Skeletal muscle cell (primary cell): ENCODE results near the gene PHLDB2.

Source experiments
- DNase-seq: peaks from one replicate; pipeline ENCODE4 v3.0.0-alpha.2; 2010; ENCODE audit warnings: low read depth
- H3K4me3 ChIP-seq: 2 replicates; pipeline ENCODE4 v1.5.1; 2011; ENCODE audit warnings: low read depth, mild to moderate bottlenecking, control low read depth, low read length, moderate library complexity

The PHLDB2 gene

DNA sequence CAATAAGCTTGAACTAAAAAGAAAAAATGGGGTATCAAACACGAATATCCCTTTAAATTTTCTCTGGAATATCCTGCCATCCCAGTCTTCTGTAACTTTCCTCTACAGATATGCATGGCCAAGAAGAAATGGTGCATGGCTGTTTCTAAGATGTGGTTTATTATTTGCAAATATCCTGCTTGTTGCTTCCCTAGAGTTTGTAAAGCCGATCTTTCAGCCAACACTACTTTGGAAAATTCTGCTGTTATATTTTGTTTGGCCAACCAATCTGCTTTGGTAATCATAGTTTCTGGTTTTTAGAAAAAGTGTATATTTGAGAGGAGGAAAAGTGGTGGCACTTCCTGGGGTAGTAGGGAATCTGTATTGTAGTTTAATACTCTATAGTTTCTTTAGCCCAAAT, 13.9 kb downstream of the PHLDB2 start:
- DNase-seq: no peak

DNA sequence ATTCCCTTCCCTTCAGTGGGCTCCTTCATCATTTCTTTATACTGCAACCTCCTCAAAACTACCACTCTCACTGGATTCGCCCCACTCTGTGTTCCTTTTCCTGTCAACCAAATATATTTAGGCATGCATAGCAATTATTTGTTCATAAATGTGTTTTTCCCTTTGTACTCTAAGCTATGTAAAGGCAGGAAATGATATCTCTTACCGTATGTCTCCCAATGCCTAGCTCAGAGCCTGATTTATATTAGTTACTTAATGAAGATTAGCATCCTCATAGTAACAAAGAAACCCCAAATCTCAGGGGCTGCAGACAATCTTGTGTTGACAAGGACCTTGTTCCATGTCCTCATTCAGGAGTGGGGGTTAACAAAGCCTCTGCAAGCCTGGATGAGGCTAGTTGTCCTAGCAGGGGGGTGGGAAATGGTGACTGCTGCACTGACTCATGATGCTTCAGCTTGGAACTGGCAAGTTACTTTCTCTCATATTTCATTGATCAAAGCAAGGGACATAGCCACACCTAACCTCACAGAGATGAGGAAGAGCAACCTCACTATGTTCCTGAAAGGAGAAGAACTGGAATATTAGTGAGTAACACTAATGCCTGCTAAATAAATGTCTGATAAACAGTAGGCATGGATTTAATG, 15.2 kb downstream of the PHLDB2 start:
- H3K4me3 ChIP-seq: no peak overlapping the region
- no peak for DNase-seq

More for the DNA sequence above, 13.9 kb downstream of the PHLDB2 start:
- no peak overlapping the region for H3K4me3 ChIP-seq

DNA sequence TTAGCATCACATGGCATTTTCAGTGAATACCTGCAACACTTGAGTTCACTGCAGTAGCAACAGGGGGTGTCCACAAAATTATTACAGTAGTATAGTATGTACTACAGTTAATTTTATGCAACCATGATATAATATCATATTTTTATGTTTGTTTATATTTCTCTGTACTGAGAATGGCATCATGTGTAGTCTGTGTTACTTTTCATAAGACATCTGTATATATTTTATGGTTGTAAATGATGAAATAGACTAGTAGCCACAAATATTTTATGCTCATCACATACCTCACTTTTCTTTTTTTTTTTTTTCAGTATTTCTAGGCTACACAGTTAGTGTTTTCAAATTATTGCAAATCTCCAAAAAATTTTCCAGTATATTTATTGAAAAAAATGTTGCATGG, 22.4 kb downstream of the PHLDB2 start:
- no peak for DNase-seq
- H3K4me3 ChIP-seq: no peak overlapping the region

DNA sequence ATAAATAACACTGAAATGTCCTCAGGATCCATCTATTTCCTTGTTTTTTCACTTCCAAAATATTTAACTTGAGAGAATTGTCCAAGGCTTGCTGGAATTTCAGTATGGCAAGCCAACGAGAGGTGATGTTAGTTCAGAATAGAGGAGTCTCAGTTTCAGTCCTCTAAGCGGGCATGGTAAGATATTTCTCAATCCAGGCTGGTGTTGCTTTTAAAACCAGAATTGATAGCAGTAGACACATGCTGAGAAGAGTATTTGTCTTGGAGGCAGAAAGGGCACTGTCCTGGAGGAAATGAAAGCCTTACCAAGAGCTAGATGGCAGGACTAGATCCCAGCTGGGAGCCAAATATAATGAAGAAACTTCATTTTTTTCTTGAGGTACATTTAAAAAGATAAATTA, 23.1 kb downstream of the PHLDB2 start:
- DNase-seq: no peak
- H3K4me3 ChIP-seq: no peak overlapping the region

DNA sequence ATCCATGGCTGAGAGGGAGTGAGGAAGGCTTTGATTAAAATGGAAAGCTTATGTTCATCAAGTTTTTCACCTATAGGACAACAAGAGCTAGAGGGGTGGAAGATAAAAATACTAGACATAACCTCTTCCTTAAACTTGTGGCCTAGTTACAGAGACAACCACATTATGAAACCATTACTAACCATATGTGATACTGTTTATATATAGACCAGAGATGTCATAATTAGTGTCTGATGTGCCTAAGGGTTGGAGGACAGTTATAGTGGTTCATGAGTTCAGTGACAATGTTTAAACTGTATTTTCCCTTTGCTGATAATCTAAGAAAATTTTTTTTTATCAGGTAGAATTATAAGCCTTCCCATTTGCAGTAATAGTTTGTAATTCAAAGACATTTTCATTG, 23.7 kb downstream of the PHLDB2 start:
- no peak overlapping the region for H3K4me3 ChIP-seq
- DNase-seq: no peak

DNA sequence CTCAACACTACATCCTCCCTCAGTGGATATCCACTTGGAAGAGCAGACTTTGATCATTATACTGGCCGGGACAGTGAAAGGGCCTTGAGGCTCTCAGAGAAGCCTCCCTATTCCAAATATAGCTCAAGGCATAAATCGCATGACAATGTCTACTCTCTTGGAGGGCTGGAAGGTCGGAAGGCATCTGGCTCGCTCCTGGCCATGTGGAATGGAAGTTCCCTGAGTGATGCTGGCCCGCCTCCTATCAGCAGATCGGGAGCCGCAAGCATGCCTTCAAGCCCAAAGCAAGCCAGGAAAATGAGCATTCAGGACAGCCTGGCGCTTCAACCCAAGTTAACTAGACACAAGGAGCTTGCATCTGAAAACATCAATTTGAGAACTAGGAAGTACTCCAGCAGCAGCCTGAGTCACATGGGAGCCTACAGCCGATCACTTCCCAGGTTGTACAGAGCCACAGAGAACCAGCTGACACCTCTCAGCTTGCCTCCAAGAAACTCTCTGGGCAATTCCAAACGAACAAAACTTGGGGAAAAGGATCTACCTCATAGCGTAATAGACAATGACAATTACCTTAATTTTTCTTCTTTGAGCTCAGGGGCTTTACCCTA, 25.4 kb downstream of the PHLDB2 start:
- H3K4me3 ChIP-seq: no peak overlapping the region
- no peak for DNase-seq

DNA sequence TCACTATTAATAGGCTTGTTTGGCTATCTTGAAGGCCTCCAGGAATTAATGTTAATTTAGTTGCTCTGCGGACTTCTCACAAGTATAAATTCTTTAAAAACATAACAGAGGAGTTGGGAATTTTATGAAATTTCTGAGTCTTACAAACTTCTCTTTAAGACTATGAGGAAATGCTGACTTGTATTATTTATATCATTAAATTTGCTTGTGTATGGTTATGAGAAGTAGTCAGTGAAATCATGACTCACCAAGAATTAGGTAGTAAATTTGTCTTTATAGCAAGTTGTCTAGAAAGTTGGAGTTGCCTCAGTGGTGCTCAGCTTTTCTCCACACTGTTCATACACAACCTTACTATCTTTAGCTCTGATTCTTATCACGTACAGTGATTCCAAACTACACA, 26.5 kb downstream of the PHLDB2 start:
- no peak overlapping the region for H3K4me3 ChIP-seq
- DNase-seq: no peak

DNA sequence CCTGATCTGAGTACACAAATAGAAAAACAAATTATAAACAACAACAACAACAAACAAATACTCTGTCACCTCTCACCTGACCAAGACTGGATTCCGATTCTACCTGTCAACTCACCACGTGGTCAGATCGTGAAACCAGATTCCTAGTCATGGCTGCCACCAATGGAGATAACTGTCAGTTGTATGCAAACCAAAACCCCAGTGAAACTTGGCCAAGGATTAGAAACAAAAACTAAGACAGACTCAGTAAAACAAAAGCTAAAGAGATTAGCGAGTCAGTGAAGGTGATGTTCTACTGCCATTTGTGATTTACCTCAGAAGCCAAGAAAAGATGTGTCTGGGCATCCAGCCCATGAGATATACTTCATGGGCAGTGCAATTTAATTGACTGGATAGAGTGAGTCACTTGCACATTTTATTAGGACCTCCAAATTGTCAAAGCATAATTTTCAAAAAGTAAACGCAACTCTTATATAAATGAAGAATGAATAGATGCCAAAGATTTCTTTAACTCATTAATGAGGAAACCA, 31.1 kb downstream of the PHLDB2 start:
- DNase-seq: no peak
- no peak overlapping the region for H3K4me3 ChIP-seq

DNA sequence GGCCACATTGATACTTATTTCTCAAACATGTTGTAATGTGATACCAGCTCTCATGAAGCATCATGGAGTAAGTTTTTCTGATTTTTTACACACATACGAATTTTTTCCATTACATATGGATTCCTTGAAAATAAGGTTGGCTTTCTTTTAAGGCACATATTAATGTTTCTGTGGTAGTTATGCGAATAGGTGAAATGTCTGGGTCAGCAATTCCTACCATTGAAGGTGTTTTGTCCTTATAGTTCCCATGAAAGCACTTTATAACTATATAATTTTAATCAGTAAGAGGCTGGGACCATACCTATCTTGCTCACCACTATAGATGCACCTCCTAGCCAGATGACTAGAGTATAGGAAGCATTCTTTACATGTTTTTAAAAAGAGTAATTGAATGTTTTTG, 33.0 kb downstream of the PHLDB2 start:
- DNase-seq: no peak
- H3K4me3 ChIP-seq: no peak overlapping the region

DNA sequence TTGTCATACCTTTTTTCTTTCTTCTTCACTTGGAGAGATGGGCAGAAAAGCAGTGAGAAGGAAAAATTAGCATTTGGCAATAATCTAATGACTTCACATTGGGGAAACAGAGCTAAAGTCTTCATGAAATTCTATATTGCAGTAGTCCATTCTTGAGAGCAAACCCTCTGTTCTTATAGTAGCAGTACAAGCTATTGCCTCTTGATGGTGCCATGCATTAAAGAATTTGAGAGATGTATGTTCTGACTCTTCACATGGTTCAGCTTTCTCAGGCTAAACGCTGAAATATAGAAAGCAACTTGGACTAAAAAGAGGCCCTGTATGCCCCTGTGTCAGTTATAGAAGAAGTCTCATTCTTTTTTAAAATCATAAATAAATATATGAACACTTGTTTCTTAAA, 36.0 kb downstream of the PHLDB2 start:
- H3K4me3 ChIP-seq: no peak overlapping the region
- no peak for DNase-seq

DNA sequence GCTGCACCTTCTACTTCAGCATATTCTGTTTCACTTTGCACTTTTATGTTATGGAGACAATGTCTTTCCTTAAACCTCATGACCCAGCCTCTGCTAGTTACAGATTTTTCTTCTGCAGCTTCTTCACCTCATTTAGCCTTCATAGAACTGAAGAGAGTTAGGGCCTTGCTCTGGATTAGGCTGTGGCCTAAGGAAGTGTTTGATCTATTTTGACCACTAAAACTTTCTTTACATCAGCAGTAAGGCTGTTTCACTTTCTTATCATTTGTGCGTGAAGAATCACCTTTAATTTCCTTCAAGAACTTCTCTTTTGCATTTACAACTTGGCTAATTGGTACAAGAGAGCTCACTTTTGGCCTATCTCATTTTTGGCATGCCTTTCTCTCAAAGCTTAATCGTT, 40.9 kb downstream of the PHLDB2 start:
- H3K4me3 ChIP-seq: no peak overlapping the region

DNA sequence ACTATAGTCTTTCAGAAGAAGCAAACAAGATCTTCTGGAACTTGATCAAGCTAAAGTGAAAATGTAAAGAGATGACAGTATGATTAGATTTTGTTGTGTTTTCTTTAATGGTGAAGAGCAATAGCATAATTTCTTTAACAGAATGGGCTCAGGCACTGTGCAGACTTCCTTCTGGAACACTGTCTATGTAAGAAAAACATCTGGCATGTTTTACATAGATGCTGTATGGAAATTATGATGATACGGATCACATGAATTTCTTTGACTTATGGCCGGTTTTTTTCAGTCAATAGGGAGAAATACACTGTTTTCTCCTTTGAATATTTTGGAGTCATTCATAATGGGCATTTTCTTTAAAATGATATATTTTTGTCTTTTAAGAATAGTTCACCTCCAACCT, 42.6 kb downstream of the PHLDB2 start:
- no peak for DNase-seq
- no peak overlapping the region for H3K4me3 ChIP-seq

More for the DNA sequence above, 40.9 kb downstream of the PHLDB2 start:
- DNase-seq: no peak

DNA sequence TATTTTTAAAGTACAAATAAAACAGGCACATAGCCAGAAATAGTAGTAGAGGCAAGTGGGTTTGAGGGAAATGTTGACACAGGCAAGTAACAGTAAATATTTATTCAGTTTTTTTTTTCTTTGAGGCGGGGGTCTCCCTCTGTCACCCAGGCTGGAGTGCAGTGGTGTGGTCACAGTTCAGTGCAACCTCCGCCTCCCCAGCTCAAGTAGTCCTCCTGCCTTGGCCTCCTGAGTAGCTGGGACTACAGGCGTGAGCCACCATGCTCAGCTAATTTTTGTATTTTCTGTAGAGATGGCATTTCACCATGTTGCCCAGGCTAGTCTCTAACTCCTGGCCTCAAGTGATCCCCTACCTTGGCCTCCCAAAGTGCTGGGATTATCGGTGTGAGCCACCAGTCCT, 43.5 kb downstream of the PHLDB2 start:
- no peak for DNase-seq
- no peak overlapping the region for H3K4me3 ChIP-seq

DNA sequence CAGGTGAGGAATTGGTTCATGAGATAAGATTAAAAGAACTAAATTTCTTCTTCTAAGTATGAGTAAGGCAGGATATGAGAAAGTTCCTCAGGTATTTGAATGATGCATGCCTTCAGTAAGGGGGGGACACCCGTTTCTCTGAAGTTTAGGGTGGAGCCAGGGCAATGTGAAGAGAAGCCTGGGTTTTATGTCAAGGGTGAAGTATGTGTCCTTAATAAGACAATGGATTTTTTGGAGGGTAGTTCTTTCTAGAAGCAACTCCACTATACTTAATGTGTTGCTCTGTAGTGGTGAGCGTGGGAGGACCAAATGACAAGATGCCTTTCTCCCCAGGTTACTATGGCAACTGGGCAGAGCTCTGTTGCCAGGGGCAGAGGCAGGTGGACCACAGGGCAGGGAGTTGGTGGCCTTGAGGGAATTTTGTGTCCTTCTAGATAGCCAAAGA, 44.0 kb downstream of the PHLDB2 start:
- no peak overlapping the region for H3K4me3 ChIP-seq
- DNase-seq: peak; percentile 70

DNA sequence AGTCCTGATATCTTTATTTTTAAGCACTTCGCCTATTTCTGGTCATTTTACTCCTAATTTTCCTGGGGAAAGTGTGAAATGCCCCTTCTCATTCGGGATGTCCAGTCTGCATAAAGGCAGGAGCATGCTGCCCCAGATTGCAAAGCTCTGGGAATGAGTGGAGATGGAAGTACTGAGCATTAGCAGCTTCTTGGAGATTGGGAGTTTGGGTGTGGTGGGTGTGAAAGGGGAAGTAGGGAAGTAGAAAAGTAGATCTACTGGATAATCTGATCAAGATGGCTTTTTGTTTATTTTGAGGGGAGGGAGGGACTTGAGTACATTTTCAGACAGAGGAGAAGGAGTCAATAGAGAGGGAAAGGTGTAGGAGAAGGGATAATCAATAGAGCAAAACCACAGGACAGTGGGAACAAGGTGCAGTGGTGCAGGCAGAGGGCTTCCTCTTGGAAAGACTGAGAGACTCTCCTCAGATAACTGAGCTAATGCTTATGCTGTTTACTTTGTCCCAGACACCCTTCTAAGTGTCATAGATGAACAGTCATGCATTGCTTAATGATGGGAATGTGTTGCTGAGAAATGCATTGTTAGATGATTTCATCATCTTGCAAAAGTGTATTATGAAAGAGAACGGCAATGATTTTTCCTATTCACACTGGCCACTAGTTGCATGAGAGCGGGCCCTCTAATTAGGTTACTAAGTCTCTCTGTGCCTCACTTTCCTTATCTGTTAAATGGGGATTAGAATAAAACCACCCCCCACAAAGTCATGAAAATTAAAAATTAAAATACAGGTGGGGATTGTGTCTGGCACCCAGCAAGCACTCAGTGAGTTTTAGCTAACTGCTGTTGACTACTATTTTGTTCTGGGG, 45.5 kb downstream of the PHLDB2 start:
- DNase-seq: peak; percentile 85

DNA sequence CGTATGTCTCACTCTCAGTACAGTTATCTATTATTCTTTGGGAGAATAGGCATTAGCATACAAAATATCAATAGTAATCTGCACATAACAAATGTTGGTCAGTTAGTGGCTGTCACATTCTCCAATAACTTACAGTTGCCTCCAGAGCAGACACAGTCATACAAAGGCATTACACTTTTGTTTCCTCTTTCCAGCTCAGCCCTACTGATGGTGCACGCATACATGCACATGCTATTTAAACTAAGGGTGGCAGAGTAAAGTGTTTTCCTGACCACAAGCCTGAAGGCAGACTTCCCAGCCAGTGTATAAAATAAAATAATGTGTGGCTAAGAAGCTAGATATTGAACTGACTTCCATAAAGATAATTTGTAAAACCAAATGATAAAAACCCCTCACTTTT, 47.6 kb downstream of the PHLDB2 start:
- no peak for DNase-seq
- no peak overlapping the region for H3K4me3 ChIP-seq

More for the DNA sequence above, 45.5 kb downstream of the PHLDB2 start:
- H3K4me3 ChIP-seq: no peak overlapping the region

DNA sequence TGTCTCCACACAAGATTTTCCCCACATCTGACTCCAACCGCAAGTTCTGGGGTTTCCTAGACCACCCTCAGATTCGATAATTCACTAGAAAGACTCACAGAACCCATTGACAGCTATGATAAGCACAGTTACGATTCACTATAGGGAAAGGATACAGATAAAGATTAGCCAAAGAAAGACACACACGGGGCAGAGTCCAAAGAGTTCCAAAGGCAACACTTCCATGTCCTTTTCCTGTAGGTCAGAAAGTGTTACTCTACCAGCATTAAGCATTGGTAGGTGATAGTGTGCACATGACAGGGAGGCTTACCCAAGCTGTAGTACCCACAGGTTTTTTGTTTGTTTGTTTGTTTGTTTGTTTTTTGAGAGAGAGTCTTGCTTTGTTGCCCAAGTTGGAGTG, 48.1 kb downstream of the PHLDB2 start:
- no peak overlapping the region for H3K4me3 ChIP-seq
- no peak for DNase-seq

DNA sequence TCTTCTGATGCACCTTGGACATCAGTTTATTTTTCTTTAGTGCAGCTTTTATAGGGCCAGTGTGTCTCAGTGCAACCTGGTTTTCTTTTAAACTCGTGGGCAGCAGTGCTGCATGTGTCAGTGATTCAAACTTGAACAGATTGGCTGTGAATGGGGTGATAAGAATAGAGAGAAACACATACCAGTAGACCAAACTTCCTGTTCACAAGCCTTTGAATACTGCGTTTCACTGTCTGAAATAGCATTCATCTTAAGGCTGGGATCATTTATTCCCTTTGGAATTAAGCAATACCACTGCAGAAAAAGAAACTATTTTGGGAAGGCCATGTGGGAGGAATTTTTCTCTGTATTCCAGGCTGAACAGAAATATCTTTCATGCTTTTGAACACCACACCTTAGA, 51.7 kb downstream of the PHLDB2 start:
- H3K4me3 ChIP-seq: no peak overlapping the region
- peak; percentile 75 for DNase-seq

DNA sequence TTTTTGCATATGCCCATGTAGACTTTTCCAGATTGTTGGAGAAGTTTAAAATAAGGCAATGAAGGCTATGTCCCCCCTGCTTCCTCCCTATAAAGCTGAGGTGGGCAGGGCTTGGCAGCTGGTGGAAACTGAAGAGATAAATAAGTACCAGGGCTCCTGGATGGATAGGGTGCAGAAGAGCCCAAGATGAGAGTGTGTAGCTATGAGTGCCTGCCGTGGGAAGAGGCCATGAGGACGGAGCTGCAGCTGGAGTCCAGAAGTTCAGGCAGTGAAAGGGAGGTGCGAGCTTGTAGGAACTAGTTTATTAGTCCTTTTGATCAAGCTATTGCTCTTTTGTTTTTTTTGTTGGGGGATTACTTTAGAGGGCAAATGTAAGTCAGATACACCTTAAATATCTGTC, 52.4 kb downstream of the PHLDB2 start:
- DNase-seq: no peak
- H3K4me3 ChIP-seq: no peak overlapping the region

DNA sequence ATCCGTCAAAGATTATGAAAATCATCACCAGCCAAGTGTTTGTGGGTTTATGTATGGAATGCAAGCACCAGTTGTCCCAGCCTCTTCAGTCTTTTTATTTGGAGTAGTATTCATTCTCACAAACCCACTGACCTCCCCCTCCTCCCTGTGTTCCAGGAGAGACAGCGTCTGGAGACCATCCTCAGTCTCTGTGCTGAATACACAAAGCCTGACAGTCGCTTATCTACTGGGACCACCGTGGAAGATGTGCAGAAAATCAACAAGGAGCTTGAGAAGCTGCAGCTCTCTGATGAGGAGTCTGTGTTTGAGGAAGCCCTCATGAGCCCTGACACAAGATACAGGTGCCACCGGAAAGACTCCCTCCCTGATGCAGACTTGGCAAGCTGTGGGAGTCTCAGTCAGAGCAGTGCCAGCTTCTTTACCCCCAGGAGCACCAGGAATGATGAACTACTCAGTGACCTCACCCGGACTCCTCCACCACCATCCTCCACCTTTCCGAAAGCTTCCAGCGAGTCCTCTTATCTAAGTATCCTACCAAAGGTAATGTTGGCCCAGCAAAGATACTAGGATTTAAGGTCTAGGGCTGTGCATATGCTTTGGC, 54.2 kb downstream of the PHLDB2 start:
- H3K4me3 ChIP-seq: no peak overlapping the region
- no peak for DNase-seq
